GM21423 (cell line): ENCODE measurements around the gene DDX56.
"Not testable (repeated sequence)": the region's sequence is repeated elsewhere in the genome, so short reads cannot be mapped to it uniquely, and the experiment has no call there.

Source experiments
- ATAC-seq: cut with Tn5 transposase; IDR thresholded peaks from one replicate; pipeline ENCODE4 v1.9.1; 2021; ENCODE audit warnings: mild to moderate bottlenecking, moderate library complexity; ENCODE audit not compliant: unreplicated experiment

DDX56 gene

GRCh38 chr7:44565097-44565794 is 8.5 kb downstream of the DDX56 start:
- ATAC-seq: peak; percentile 67

- ATAC-seq: no peak
Observed at GRCh38 chr7:44564606-44565005, 9.1 kb downstream of the DDX56 start.

GRCh38 chr7:44563171-44563679 is 10.5 kb downstream of the DDX56 start:
- ATAC-seq: no peak

- ATAC-seq: not testable (repeated sequence)
Observed at GRCh38 chr7:44562622-44562962, 11.1 kb downstream of the DDX56 start.

GRCh38 chr7:44561962-44562621 is 11.6 kb downstream of the DDX56 start:
- ATAC-seq: no peak

GRCh38 chr7:44561481-44561880 is 12.2 kb downstream of the DDX56 start:
- ATAC-seq: no peak

- ATAC-seq: no peak
Observed at GRCh38 chr7:44559485-44559884, 14.2 kb downstream of the DDX56 start.

GRCh38 chr7:44557485-44557884 is 16.2 kb downstream of the DDX56 start:
- ATAC-seq: no peak

- ATAC-seq: no peak
Observed at GRCh38 chr7:44555350-44555749, 18.4 kb downstream of the DDX56 start.

GRCh38 chr7:44552473-44553005 is 21.2 kb downstream of the DDX56 start:
- ATAC-seq: not testable (repeated sequence)

- no peak for ATAC-seq
Observed at GRCh38 chr7:44549457-44549856, 24.3 kb downstream of the DDX56 start.

GRCh38 chr7:44548893-44549292 is 24.8 kb downstream of the DDX56 start:
- ATAC-seq: no peak

- no peak for ATAC-seq
Observed at GRCh38 chr7:44547536-44548231, 26.0 kb downstream of the DDX56 start.

GRCh38 chr7:44541876-44542610 is 31.7 kb downstream of the DDX56 start:
- no peak for ATAC-seq

GRCh38 chr7:44541028-44541869 is 32.5 kb downstream of the DDX56 start, which contains the start of gene NPC1L1:
NPC1L1 (minus strand) TSS chr7:44541330; CDS start chr7:44541259, 71 bp downstream.
- ATAC-seq: no peak

GRCh38 chr7:44540592-44541027 is 33.1 kb downstream of the DDX56 start:
- no peak for ATAC-seq

GRCh38 chr7:44539669-44540506 is 33.8 kb downstream of the DDX56 start:
- no peak for ATAC-seq

- ATAC-seq: no peak
Observed at GRCh38 chr7:44538798-44539668, 34.7 kb downstream of the DDX56 start.
